Type B pancreatic cell (in vitro differentiated cells): ENCODE data around the gene ARIH2. TPM values are rescaled to one million over a fixed set of nuclear protein-coding genes. Genes with fewer than 3 reads are reported as not detected.

Experiments
- DNase-seq: peaks from one replicate; pipeline ENCODE4 v3.0.0; 2021; ENCODE audit warnings: mixed read lengths; ENCODE audit not compliant: unreplicated experiment; ENCODE audit errors: extremely low spot score
- H3K27ac Mint-ChIP-seq: 2 replicates; pipeline ENCODE4 v1.8.0; 2021; ENCODE audit warnings: mild to moderate bottlenecking, mixed read lengths
- H3K27me3 Mint-ChIP-seq: 2 replicates; pipeline ENCODE4 v1.8.0; 2021; ENCODE audit warnings: mixed read lengths
- H3K36me3 Mint-ChIP-seq: 2 replicates; pipeline ENCODE4 v1.8.0; 2021; ENCODE audit warnings: mixed read lengths
- H3K4me1 Mint-ChIP-seq: one replicate; pipeline ENCODE4 v1.8.0; 2021; ENCODE audit warnings: mixed read lengths; ENCODE audit not compliant: unreplicated experiment
- H3K4me3 Mint-ChIP-seq: 2 replicates; pipeline ENCODE4 v1.8.0; 2021; ENCODE audit warnings: mild to moderate bottlenecking, mixed read lengths
- H3K9me3 Mint-ChIP-seq: 2 replicates; pipeline ENCODE4 v1.8.0; 2021; ENCODE audit warnings: mixed read lengths
- total RNA-seq: library from RNA; stranded (reverse); gene quantifications from 2 replicates; pipeline ENCODE4 v1.2.1, GENCODE V29; 2021; ENCODE audit warnings: low replicate concordance
- TF ChIP-seq, protein P1 (sequence below): fragments of 200-600 bp; sonication (generic); conservative IDR thresholded peaks from 2 replicates; pipeline ENCODE4 v1.5.0; 2021; ENCODE audit warnings: antibody characterized with exemption, mild to moderate bottlenecking

ARIH2 gene
- total RNA-seq, 1 donor from 2014 or later: 84.4 TPM

- H3K27me3 Mint-ChIP-seq: no peaks in the 10 kb centered on the region
- H3K4me3 Mint-ChIP-seq: no peak overlapping the region
- no peak for DNase-seq
- TF ChIP-seq, protein P1, sequence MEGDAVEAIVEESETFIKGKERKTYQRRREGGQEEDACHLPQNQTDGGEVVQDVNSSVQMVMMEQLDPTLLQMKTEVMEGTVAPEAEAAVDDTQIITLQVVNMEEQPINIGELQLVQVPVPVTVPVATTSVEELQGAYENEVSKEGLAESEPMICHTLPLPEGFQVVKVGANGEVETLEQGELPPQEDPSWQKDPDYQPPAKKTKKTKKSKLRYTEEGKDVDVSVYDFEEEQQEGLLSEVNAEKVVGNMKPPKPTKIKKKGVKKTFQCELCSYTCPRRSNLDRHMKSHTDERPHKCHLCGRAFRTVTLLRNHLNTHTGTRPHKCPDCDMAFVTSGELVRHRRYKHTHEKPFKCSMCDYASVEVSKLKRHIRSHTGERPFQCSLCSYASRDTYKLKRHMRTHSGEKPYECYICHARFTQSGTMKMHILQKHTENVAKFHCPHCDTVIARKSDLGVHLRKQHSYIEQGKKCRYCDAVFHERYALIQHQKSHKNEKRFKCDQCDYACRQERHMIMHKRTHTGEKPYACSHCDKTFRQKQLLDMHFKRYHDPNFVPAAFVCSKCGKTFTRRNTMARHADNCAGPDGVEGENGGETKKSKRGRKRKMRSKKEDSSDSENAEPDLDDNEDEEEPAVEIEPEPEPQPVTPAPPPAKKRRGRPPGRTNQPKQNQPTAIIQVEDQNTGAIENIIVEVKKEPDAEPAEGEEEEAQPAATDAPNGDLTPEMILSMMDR: no peak
- peak overlapping the region; percentile 6 for H3K27ac Mint-ChIP-seq
- H3K4me1 Mint-ChIP-seq: peaks cover 39% of the 10 kb centered on the region
- peaks cover 34% of the 10 kb centered on the region for H3K36me3 Mint-ChIP-seq
- no peaks in the 10 kb centered on the region for H3K9me3 Mint-ChIP-seq
These were observed 10.9 kb downstream of the ARIH2 start for GRCh38 chr3:48929358-48930035.

DNA sequence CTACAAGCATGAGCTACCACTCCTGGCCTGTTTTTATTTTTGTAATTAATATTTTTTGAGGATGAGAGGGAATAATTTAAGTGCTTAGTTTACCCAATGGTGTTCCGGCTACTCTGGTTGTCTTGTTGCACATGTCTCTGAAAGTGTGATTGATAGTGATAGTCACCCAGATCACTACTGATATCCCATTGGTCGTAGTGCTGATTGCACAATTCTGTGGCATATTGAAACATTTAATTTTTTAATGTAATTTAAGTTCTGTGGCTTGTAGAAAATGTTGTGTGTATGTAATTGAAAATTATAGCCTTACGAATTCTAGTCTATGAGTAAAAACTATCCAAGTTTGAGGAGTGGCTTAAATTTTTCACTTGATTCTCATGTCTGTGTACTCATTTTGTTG lies 11.9 kb downstream of the ARIH2 start:
- Mint-ChIP-seq H3K27me3 (no peaks in the 10 kb centered on the region), H3K27ac (no peak overlapping the region), H3K9me3 (no peaks in the 10 kb centered on the region), H3K36me3 (peaks cover 44% of the 10 kb centered on the region), H3K4me3 (no peak overlapping the region), H3K4me1 (peaks cover 39% of the 10 kb centered on the region)
- TF ChIP-seq, protein P1: no peak
- no peak for DNase-seq

- TF ChIP-seq, protein P1: no peak
- Mint-ChIP-seq H3K27ac (peak overlapping the region; percentile 48), H3K9me3 (no peaks in the 10 kb centered on the region), H3K4me1 (peaks cover 33% of the 10 kb centered on the region), H3K4me3 (no peak overlapping the region), H3K36me3 (peaks cover 47% of the 10 kb centered on the region), H3K27me3 (no peaks in the 10 kb centered on the region)
- no peak for DNase-seq
These were observed 13.4 kb downstream of the ARIH2 start for GRCh38 chr3:48931944-48932580.

- H3K9me3 Mint-ChIP-seq: no peaks in the 10 kb centered on the region
- no peaks in the 10 kb centered on the region for H3K27me3 Mint-ChIP-seq
- peaks cover 49% of the 10 kb centered on the region for H3K36me3 Mint-ChIP-seq
- peaks cover 16% of the 10 kb centered on the region for H3K4me1 Mint-ChIP-seq
- H3K27ac Mint-ChIP-seq: no peak overlapping the region
- H3K4me3 Mint-ChIP-seq: no peak overlapping the region
- DNase-seq: no peak
- TF ChIP-seq, protein P1: no peak
These were observed 15.8 kb downstream of the ARIH2 start for GRCh38 chr3:48934333-48934991.

GRCh38 chr3:48935530-48935929 lies 16.9 kb downstream of the ARIH2 start:
- no peak for DNase-seq
- Mint-ChIP-seq H3K36me3 (peaks cover 43% of the 10 kb centered on the region), H3K4me1 (peaks cover 11% of the 10 kb centered on the region), H3K27ac (no peak overlapping the region), H3K9me3 (no peaks in the 10 kb centered on the region), H3K27me3 (no peaks in the 10 kb centered on the region), H3K4me3 (no peak overlapping the region)
- TF ChIP-seq, protein P1: no peak
